HG03442 (cell line): Measurements from ENCODE around the gene TMC1.

Source experiments
- ATAC-seq: cut with Tn5 transposase; IDR thresholded peaks from one replicate; pipeline ENCODE4 v1.9.1; 2021; ENCODE audit warnings: mild to moderate bottlenecking, moderate library complexity; ENCODE audit not compliant: unreplicated experiment

The TMC1 gene

GRCh38 chr9:72565535-72565934 is 44.1 kb downstream of the TMC1 start:
- no peak for ATAC-seq

- no peak for ATAC-seq
Observed at GRCh38 chr9:72574156-72574810, 52.9 kb downstream of the TMC1 start.

DNA sequence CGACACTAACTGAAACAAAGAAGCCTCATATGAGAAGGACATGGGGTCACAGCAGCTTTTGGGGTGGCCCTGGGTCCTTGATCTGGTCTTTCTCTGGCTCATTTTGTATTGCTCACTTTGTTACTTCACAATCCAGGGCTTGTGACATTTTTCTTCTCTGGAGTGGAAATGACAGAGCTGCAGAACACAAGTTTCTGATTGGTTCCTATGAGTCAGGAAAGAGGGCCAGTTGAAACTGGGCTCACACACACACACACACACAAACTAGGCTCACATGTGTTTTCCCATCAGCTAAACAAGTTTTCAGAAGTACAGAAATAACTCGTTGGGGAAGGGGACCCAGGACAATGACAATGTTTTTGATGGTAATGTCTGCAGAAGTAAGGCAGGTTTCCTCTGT is 54.3 kb downstream of the TMC1 start:
- ATAC-seq: no peak

DNA sequence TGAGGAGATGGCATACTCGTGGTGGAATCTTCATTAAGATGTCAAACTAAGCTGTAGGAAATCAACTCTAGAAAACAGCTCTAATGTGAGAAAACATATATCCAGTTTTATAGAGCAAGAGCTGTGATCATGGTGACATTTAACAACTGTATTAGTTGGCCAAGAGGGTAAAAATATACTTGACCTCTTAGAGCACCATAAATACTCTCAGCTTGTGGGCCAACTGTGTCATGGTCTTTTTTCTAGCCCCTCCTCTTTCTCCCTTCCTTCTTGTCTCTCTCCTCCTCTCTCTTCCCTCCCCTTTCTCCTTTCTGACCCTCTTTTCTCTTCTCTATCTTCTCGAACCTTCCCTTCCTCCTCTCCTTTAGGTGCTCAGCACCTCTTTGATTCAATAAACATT is 54.7 kb downstream of the TMC1 start:
- no peak for ATAC-seq

DNA sequence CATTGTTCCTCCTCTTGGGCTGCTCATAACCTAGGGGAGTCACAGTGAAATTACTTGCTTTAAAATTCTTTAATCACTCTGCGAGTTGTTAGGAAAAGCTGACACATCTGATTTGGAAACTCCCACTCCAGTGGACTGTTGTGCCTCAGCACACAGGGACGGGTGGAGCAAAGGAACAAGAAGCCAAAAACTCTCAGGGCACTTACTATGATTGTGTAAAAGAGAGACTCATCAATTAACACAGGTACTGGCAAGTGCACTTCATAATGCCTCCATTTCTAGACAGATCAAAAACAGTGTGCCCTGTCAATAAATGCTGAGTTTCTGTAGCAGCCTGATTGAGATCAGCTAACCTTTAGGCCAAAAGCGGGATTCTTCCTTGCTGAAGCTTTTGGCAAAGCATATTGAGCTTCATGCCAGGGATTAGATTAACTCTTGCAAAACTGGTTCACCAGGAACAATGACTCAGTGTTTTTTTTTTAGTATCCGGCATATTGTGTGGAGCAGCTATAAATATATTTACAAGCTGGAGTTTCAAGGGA is 55.9 kb downstream of the TMC1 start:
- ATAC-seq: no peak

GRCh38 chr9:72579190-72579589 is 57.8 kb downstream of the TMC1 start:
- ATAC-seq: no peak

- no peak for ATAC-seq
Observed at GRCh38 chr9:72579880-72580550, 58.6 kb downstream of the TMC1 start.

DNA sequence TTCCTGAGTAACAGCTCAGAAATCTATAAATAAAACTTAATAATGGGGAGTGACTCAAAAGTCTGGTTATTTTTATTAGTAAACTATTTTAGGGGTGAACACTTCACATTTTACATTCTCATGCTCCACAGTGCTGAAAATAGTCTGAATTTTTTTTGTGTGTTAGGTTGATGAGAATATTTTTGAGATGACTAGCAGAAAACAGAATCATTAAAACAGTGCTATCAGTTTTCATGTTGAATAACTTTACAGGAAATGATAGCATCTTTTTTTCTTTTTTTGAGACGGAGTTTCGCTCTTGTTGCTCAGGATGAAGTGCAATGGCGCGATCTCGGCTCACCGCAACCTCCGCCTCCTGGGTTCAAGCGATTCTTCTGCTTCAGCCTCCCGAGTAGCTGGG is 60.3 kb downstream of the TMC1 start:
- no peak for ATAC-seq

GRCh38 chr9:72583370-72583769 is 62.0 kb downstream of the TMC1 start:
- ATAC-seq: no peak

DNA sequence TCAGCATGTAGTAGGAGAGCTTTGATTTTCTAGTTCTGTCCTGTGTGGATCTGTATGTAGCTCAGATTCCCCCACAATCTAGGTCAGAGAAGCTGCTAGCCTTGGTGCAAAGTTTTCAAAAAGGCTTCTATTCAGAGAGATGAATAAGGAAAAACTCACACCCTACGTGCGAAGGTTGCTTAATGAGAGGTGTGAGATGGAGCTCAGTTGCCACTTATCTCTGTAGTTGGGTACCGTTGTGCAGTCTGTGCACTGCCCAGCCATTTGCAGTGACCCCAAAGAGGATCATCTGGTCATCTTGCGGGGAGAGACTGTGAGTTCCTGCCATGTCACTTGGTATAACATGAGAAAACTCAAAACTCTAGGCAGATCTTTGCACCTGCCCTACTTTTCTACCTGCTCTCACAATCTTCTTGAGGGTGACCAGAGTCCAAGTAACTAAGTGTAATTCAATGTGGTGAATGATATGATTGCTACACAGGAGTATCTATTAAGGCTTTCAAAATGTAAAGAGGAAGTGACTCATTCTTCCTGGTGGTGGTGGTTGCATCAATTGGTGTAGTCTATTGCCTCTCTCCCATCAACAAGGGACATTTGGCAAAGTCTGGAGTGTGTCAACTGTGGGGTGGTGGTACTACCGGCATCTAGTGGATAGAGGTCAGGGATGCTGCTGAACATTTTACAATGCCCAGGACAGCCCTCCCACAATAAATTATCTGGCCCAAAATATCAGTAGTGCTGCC is 65.2 kb downstream of the TMC1 start:
- ATAC-seq: no peak

DNA sequence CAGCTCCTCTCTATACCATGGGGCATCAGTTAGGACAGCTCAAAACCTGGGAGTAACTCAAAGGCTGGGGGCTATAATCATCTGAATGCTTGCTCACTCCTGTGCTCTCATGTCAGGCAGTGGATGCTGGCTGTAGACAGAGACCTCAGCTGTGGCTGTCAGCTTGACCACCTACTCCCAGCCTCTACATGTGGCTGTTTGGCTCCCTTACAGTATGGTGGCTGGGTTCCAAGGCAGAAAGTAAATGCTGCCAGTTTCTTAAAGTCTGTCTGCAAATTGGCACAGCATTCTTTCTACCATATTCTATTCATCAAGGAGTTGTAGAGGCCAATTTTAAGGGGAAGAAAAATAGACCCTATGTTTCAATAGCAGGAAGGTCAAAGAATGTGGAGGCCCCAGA is 66.9 kb downstream of the TMC1 start:
- ATAC-seq: no peak

- ATAC-seq: no peak
Observed at GRCh38 chr9:72589667-72590521, 68.5 kb downstream of the TMC1 start.

GRCh38 chr9:72590824-72591223 is 69.4 kb downstream of the TMC1 start:
- no peak for ATAC-seq

DNA sequence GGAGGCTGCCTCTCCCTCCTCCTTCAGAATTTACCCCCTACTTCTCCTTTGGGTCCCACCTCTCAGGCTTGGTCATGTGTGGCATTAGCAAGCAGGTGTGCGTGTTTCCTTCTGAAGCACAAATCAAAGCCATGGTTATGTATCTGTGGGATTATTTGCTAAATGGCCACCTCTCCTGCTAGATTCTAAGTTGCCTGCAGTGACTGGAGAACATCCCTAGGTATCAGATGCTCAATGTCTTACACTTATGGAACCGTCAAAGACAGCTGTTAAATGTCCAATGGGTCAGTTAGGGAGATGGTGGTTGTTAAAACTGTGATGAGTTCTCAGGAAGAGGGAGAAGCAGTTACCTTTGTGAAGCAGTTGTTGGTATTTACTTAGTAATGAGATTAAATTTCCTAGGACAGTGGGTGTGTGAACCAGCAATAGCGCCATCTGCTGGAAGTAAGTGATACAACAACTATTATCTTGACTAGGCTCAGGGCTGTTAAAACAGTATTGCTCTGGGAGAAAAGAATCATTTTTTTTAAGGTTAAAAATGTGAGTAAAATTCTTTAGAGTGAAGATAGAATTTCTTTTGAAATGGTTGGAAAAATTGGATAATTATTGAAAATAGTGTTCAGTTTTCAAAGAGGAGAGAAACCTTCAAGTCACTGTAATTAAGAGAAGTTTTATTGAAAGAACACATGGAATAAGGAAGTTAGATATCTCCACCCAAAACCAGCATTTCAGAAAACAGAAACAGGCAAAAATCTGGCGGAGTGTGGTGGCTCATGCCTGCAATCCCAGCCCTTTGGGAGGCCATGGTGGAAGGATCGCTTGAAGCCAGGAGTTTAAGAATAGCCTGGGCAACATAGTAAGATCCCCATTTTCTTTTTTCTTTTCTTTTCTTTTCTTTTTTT is 71.3 kb downstream of the TMC1 start:
- ATAC-seq: no peak

DNA sequence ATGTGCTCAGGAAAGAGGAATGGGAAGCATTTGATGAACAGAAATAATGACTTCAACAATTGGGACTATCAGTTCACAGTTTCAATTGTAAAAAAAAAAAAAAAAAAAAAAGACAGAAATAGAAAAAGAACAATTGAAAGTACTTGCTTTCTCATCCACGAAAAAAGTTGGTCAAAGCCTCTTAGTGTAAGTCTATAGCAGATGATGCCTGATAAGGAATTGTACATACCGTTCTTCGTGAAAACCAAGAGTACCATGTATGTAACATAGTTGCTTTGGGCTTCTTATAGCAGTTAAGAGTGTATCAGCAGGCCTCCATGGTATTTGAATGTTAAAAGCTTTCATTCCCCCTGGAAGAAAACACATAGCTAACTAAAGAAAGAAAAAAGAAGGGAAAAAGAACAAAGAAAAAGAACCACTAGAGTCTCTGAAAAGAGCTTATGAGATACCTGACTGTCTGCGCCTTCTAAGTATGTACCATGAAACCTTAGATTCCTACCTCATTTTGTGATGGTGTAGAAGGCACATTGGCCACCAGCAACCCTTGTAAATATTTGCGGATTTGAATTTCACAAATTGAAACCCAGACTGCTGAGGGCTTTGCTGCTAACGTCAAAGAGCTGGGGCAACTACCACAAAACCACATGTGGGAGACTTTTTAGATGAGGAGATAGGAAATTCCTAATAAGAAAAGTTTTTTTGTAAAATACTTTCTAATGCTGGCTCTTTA is 75.2 kb downstream of the TMC1 start:
- no peak for ATAC-seq

- no peak for ATAC-seq
Observed at GRCh38 chr9:72597181-72597517, 75.7 kb downstream of the TMC1 start.

DNA sequence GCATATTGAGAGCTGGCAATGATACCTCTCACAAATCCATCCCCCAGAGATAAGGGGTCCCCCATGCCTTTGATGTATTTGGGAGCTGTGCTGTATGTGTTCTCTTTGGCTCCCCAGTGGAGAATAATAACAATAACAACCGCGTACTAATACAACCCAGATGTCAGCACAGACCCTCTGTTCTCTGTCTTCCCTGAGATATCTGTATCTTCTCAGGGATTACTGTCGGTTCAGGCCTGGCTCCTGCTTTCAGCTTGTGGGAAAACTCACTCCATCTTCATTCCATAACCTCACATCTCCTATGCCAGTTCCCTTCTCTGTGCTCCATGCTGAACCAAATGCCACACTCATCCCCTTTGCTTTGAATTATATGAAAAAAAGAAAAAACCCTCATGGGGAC is 76.2 kb downstream of the TMC1 start:
- no peak for ATAC-seq

GRCh38 chr9:72598639-72599038 is 77.2 kb downstream of the TMC1 start:
- ATAC-seq: no peak

- no peak for ATAC-seq
Observed at GRCh38 chr9:72599874-72600534, 78.6 kb downstream of the TMC1 start.
